IPS-NIHi7 (cell line): ENCODE data around the gene PLEKHF1.
"Not testable (repeated sequence)": the region's sequence is repeated elsewhere in the genome, so short reads cannot be mapped to it uniquely, and the experiment has no call there.

Experiments used
- DNase-seq: peaks from one replicate; pipeline ENCODE4 v3.0.0; 2012; ENCODE audit warnings: mixed read lengths; ENCODE audit errors: extremely low spot score

Gene PLEKHF1

GRCh38 chr19:29700498-29700897, 35.2 kb downstream of the PLEKHF1 start:
- DNase-seq, result no peak

GRCh38 chr19:29702161-29702962, 37.1 kb downstream of the PLEKHF1 start:
- no peak for DNase-seq

GRCh38 chr19:29702963-29703320, 37.7 kb downstream of the PLEKHF1 start:
- no peak for DNase-seq

- DNase-seq, result no peak
These were observed 39.6 kb downstream of the PLEKHF1 start for GRCh38 chr19:29704562-29705558.

GRCh38 chr19:29705706-29706105, 40.4 kb downstream of the PLEKHF1 start:
- DNase-seq, result no peak

GRCh38 chr19:29706635-29707034, 41.4 kb downstream of the PLEKHF1 start:
- no peak for DNase-seq

GRCh38 chr19:29708554-29709439, 43.5 kb downstream of the PLEKHF1 start:
- DNase-seq, result no peak

- DNase-seq, result not testable (repeated sequence)
These were observed 44.2 kb downstream of the PLEKHF1 start for GRCh38 chr19:29709440-29709798.

- DNase-seq, result no peak
These were observed 46.4 kb downstream of the PLEKHF1 start for GRCh38 chr19:29711584-29712132.

- DNase-seq, result no peak
These were observed 47.7 kb downstream of the PLEKHF1 start for GRCh38 chr19:29712744-29713516.

- no peak for DNase-seq
These were observed 49.2 kb downstream of the PLEKHF1 start for GRCh38 chr19:29714371-29714952.

- DNase-seq, result peak; percentile 77
These were observed 49.9 kb downstream of the PLEKHF1 start, which contains the start of gene C19orf12 for GRCh38 chr19:29714953-29715700. TSS of gene C19orf12 (minus strand) at chr19:29715261. CDS start at chr19:29708413, 6,848 bp downstream.

- no peak for DNase-seq
These were observed 50.7 kb downstream of the PLEKHF1 start for GRCh38 chr19:29715701-29716581.

GRCh38 chr19:29717051-29717450, 51.8 kb downstream of the PLEKHF1 start:
- DNase-seq, result no peak

- DNase-seq, result peak; percentile 45
These were observed 58.9 kb downstream of the PLEKHF1 start for GRCh38 chr19:29724102-29724641.

- DNase-seq, result no peak
These were observed 59.5 kb downstream of the PLEKHF1 start for GRCh38 chr19:29724746-29725145.
